LNCAP (cell line): ENCODE data around the gene INPP5A.

Experiments used
- TF ChIP-seq, protein P1 (sequence below): fragments of 450-650 bp; IDR thresholded peaks from 2 replicates; pipeline ENCODE4 v1.5.1; 2017; ENCODE audit warnings: mild to moderate bottlenecking

Gene INPP5A

GRCh38 chr10:132519382-132520176 is 18.0 kb upstream of the INPP5A start:
- TF ChIP-seq, protein P1, sequence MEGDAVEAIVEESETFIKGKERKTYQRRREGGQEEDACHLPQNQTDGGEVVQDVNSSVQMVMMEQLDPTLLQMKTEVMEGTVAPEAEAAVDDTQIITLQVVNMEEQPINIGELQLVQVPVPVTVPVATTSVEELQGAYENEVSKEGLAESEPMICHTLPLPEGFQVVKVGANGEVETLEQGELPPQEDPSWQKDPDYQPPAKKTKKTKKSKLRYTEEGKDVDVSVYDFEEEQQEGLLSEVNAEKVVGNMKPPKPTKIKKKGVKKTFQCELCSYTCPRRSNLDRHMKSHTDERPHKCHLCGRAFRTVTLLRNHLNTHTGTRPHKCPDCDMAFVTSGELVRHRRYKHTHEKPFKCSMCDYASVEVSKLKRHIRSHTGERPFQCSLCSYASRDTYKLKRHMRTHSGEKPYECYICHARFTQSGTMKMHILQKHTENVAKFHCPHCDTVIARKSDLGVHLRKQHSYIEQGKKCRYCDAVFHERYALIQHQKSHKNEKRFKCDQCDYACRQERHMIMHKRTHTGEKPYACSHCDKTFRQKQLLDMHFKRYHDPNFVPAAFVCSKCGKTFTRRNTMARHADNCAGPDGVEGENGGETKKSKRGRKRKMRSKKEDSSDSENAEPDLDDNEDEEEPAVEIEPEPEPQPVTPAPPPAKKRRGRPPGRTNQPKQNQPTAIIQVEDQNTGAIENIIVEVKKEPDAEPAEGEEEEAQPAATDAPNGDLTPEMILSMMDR: no peak

DNA sequence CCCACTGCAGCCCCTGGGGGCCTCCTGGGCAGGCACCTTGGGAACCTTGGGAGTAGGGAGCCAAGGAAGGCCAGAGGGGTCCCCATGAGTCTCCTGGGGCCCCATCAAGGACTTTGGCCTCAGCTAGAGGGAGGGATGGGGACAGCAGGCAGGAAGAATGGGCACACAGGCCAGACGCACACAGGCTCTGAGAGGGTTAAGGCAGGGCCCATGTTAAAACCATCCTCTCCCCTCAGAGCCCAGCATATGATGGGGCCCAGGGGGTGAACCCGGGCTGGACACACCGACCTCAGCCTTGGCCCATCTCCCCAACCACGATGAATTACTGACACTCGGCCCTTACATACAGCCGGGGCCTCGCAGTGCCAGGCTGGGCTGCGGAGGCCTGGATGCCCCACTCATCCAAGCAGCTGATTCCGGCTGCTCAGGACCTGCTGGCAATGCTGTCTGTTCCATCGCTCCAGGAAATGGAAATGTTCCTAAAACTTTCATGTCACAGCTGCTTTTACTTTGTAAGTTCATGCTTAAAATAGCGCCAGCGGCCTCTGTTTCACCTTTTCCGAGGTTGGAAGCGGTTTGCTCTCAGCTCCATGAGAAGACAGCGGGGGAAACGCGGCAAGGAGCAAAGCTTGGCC is 17.3 kb upstream of the INPP5A start:
- TF ChIP-seq, protein P1: no peak

- TF ChIP-seq, protein P1: no peak
Observed at GRCh38 chr10:132521041-132521465, 16.5 kb upstream of the INPP5A start.

DNA sequence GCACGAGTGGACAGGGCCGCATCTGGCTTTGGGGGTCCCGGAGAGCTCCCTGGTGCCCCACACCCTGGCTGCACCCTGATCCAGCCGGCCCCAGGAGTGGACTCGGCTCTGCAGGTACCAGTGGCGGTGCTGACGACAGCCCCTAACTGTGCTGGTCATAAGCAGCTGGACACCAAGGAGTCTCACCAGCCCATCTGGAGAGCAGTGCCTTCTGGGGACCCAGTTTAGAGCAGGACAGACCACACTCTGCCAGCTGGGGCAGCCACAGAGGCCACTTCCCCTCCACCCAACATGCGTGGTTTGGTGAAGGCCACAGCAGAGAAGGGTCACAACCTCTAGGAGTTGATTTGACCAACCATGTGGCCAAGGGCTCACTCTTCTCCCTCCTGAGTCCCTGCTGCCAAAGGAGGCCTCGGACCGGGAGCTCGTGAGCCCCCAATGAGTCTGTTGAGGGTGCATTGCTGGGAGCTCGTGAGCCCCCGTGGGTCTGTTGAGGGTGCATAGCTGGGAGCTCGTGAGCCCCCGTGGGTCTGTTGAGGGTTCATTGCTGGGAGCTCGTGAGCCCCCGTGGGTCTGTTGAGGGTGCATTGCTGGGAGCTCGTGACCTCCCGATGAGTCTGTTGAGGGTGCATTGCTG is 16.0 kb upstream of the INPP5A start:
- TF ChIP-seq, protein P1: no peak

GRCh38 chr10:132522521-132523411 is 14.8 kb upstream of the INPP5A start:
- TF ChIP-seq, protein P1: no peak

- TF ChIP-seq, protein P1: no peak
Observed at GRCh38 chr10:132523561-132524442, 13.8 kb upstream of the INPP5A start.
